Limb (tissue), 2 donors: Measurements from ENCODE around the gene CNGA1.
"Not testable (repeated sequence)": the region's sequence is repeated elsewhere in the genome, so short reads cannot be mapped to it uniquely, and the experiment has no call there.

Source experiments
- DNase-seq, 2 donors: peaks; one replicate each; pipeline ENCODE4 v3.0.0-alpha.2; 2016; ENCODE audit errors: extremely low spot score in 2 of 2

Gene CNGA1

DNA sequence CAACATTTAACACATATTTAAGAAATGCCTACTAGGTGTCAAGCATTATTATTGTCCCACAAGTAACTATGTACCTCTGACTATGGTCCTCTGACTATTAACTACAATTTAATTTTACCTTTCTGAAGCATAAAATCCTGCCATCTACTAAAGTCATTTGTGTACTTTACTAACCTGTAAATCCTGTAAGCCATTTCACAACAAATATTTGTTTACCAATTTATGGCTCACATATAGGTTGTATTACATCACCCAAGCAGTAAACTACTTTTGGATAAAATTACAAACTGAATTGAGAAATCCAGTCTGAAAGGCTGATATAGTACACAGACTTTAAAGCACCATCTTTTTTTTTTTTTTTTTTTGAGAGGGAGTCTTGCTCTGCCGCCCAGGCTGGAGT lies 43.8 kb downstream of the CNGA1 start:
- DNase-seq = no peak

DNA sequence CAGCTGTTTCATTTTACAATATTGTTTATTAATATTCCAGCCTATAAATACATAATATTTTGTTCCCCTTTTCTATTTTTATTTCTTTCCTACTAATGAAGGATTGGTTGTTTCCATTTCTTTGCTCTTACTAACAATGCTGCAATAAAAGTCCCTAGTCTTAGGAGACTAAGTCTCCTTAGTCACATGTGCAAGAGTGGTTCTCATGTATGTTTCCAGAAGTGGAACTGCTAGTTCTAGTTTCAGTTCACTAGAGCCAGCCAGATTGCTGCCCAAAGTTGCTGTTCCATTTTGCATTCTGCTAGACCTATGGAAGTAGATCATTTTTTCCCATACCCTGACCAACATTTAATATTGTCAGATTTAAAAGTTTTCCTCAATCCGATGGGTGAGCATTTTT lies 44.3 kb downstream of the CNGA1 start:
- no peak for DNase-seq

DNA sequence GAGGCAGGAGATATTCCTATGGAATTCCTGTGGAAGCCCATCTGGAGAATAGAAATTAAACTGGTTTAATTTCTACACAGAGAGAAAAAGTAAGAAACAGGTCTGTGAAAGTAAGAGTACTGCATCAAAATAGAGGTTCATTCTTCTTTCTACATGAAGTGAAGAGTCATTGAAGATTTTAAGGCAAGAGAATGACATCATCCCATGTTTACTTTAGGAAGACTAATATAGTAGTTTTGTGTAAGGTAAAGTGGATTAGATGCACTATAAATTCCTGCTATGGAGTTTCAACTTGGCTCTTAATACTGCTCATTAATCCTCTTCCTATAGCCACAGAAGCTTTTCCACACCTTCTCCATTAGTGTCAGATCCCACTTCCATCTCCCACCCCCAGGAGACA lies 47.6 kb downstream of the CNGA1 start:
- no peak for DNase-seq

DNA sequence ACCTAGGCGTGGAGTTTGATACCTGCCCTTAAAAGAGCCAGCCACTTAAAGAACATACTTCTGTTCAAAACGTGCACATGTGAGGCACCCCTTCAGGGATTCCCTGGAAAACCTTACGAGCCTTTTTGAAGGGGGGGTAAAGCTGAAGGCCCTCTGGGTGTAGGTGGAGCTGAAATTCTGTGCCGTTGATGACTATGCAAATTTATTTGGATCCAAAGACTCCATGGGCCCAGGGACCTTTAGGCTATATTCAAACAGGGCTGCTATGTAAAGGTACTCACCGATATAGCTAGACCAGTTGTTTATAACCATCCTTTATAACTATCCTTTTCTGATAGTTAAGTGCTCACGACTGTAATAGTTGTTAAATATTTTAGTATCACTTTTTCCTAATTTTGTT lies 61.8 kb downstream of the CNGA1 start:
- DNase-seq = no peak

DNA sequence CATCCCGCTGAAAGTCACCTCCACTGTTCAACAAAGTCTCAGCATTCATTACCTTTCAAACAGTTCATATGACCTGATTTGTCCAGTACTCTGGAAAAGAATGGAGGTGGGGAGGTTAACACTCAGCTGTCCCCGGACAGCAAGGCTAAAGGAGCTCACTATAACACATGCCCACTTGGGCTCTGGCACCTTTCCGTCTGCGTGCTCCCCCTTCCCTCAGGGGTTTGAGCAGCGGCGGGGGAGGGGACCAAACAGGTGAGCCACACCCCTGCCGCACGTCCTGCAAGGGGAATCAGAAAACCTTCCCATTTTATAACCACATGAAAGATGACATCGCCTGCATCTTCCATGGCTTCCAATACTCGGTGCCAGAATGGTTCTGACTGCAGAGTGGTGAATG lies 62.2 kb downstream of the CNGA1 start:
- DNase-seq = no peak

DNA sequence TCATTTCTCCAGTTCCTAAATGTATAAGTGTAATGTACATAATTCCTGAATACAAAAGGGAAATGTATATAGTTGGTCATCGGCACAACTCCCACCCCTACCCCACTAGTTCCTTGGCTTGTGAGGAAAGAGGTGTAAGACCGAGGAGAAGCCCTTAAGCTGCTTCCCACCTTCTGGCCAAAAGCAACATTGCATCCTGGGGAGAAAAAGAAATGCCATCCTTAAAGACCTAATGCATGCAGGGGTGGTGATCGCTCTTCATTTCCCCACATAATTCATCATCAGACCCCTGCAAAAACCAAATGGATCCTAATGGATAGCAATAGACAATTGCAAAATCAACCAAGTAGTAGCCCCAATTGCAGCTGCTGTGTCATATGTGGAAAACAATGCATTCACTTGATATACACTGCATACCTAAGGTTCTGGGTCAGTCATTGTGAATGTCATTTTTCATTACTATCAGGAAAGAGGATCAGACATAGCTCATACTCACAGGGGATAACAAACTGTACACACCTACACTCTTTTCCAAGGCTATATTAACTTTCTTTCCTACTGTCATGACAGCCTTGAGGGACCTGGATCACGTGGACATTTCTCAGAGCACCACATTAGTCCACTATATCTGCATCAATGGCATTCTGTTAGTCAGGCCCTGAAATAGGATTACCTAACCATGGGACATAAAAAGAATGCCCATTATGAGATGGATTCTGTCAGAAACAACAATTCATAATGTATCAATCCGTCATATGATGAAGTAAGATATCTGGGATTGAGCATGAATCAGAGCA lies 70.4 kb downstream of the CNGA1 start:
- no peak for DNase-seq

DNA sequence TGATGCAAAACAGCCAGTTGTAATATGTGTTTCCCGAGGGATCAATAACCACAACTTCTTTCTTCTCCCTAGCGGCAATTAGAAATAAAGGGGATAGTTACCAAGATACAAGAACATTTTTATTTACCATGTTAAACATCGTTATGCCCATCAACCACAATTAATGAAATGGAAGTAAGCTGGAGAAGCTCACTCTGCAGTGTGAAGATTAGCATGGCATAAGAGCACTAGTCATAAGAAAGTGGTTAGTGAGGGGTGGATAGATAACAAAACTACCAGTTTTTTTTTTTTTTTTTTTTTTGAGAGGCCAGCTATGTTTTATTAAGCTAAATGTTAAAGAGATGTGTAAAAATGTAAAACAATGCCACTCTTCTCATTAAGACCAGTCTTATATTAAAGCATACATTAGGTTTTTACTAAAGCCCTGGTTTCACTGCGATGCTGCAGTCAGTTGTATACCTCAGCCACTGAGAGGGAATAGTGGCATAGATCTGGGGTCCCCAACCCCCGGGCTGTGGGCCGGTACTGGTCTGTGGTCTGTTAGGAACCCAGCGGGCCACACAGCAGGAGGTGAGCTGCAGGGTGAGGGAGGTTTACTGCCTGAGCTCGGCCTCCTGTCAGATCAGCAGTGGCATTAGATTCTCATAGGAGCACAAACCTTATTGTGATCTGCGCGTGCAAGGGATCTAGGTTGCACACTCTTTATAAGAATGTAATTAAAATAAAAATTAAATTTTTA lies 74.2 kb downstream of the CNGA1 start:
- no peak for DNase-seq

DNA sequence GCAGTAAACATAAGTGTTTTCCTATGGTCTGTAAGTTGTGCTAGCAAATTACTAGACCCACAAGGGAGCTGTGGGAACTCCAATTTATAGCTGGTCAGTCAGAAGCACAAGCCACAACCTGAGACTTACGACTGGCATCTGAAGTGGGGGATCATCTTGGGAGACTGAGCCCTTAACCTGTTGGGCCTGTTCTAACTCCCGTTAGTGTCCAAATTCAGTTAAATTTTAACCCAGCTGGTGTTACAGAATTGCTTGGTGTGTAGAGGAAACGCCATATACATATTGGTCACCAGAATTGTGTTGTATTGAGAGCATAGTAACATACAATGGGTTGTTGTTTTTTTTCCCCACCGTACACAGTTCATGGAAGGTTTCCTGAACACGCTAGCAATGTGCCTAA lies 77.0 kb downstream of the CNGA1 start:
- DNase-seq = no peak

DNA sequence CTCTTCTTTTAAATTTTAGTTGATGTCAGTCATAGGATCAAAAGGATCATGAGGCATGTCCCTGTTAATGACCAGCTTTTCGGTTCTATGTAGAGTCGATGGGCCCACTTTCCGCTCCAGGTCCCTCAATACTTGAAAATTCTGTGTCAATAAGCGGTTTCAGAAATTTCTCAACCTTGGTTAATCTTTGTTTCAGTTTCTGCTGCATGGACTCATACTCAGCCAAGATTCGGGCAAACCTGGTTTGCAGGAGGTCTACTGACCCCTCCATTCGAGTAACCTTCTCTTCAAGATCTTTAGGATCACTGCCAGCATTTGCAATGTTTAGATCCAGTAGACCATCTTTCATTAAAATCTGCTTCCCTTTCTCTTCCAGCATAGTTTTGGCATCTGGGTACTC lies 80.1 kb downstream of the CNGA1 start:
- DNase-seq = no peak

DNA sequence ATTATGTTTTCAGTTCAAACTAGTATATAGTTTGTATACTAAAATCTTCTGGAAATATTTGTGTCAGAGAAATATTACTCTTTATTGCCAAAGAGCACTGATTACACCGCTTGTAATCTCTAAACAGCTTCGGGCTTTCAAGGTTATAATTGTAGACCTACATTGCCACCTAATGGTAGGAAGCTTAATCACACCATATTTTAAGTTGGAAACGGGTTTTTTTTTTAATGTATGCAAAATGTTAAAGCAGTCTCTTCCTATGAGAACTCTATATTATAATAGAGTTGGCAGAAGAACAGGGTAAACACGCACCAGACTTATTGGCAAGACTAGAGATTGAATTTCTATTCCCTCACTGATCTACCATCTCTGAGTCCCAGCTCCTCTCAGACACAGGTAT lies 82.6 kb downstream of the CNGA1 start:
- DNase-seq = peak in 1 of 2 donors; percentile 57

DNA sequence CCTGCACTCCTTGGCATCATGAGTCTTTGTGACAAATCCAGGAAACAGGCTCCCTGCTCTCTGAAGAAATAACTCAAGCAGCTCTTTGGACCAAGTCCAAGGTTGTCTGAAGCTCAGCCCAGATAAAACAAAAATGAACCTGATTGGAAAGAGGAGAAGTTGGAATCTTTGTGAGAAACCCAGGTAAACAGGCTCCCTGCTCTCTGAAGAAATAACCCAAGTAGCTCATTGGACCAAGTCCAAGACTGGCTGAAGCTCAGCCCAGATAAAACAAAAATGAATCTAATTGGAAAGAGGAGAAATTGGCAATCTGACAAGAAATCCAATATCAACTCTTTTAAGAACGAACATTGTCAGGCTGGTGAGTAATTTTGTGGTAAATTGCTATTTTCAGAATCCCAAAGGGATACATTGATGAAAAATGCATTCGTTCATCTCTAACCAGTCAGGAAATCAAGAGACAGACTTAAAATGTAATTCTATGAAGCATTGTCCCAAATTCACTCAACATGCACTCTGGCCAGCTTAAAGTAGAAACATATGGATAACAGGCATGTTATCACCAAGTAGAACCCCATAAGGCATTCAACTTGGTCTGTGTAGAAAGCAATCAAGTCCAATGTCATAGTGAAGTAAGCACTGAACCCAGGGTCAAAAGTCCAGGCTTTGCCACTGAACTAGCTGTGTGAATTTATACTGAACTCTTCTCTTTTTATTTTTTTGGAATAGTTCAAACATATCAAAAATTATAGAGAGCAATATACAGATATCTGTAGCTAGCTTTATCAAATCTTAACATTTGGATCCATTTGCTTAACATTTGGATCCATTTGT lies 85.3 kb downstream of the CNGA1 start:
- DNase-seq = no peak

DNA sequence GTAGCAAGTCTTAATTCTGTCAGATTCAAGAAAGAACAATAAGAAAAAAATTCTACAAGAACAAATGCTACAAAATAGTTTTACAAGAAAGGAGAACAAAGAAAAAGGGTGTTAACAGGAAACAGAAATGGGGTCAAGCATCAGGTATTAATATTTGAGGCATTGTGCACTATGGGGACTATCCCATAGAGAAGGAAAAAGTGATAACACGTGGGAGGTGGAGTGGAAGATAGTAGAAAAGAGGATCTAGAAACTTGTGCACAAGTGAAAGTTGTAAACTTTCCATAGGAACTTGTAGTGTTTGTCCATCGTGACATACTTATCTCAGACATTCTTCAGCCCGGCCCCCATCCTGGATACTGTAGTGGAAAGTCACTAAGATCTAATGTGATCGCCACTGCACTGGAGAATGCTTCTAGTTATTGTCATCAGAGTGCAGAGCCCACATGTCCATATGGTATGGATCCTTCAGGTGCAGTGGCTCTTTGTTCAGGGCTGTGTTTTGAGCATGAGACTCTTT lies 86.7 kb downstream of the CNGA1 start:
- no peak for DNase-seq

DNA sequence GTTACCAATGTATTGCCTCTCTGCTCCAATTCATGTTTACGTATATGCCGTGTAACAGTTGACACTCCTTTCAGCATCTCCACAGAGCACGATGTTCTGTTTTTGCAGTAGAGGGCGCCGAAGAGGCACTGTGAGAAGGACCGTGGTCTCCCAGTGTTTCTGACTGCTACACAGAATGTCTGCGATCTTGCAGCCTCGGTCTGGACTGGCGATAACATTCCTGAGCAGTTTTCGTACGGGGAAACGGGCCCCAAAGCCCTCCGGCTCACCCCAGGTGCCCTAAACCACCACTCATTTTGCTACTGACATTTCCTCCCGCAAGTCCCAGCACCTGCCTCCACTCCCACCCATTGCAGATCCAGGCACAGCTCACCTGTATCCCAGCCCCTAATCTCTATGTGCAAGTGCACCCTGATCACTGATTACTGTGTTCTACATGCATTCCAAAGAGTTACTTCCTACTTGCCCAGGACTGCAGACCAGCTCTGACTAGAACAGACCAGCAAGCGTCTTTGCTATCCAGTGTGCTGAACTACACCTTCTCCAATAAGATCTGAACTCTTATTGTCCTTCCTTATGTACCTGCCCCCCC lies 89.7 kb downstream of the CNGA1 start:
- DNase-seq = peak; percentile 42 to 61

DNA sequence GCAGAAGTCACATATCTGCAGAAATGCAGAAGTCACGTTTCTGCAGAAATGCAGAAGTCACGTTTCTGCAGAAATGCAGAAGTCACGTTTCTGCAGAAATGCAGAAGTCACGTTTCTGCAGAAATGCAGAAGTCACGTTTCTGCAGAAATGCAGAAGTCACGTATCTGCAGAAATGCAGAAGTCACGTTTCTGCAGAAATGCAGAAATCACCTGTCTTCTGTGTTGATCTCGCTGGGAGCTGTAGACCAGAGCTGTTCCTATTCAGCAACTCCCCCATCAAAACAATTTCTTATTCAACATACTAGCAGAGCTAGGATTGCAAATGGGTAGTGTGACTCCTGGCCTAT lies 93.2 kb downstream of the CNGA1 start:
- DNase-seq = not testable (repeated sequence)

DNA sequence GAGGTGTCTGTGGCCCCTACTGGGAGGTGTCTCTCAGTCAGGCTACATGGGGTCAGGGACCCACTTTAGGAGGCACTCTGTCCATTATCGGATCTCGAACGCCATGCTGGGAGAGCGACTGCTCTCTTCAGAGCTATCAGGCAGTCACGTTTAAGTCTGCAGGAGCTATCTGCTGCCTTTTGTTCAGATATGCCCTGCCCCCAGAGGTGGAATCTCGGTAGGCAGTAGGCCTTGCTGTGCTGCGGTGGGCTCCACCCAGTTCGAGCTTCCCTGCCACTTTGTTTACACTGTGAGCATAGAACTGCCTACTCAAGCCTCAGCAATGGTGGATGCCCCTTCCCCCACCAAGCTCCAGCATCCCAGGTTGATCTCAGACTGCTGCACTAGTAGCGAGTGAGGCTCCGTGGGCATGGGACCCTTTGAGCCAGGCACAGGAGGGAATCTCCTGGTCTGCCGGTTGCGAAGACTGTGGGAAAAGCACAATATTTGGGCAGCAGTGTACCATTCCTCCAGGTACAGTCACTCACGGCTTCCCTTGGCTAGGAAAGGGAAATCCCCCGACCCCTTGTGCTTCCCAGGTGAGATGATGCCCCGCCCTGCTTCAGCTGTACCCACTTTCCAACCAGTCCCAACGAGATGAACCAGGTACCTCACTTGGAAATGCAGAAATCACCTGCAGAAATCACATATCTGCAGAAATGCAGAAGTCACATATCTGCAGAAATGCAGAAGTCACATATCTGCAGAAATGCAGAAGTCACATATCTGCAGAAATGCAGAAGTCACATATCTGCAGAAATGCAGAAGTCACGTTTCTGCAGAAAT lies 93.8 kb downstream of the CNGA1 start:
- not testable (repeated sequence) for DNase-seq

DNA sequence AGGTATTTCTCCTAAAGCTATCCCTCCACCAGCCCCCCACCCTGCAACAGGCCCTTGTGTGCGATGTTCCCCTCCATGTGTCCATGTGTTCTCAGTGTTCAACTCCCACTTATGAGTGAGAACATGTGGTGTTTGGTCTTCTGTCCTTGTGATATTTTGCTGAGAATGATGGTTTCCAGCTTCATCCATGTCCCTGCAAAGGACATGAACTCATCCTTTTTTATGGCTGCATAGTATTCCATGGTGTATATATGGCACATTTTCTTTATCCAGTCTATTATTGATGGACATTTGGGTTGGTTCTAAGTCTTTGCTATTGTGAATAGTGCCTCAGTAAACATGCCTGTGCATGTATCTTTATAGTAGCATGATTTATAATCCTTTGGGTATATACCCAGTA lies 99.3 kb downstream of the CNGA1 start:
- not testable (repeated sequence) for DNase-seq

DNA sequence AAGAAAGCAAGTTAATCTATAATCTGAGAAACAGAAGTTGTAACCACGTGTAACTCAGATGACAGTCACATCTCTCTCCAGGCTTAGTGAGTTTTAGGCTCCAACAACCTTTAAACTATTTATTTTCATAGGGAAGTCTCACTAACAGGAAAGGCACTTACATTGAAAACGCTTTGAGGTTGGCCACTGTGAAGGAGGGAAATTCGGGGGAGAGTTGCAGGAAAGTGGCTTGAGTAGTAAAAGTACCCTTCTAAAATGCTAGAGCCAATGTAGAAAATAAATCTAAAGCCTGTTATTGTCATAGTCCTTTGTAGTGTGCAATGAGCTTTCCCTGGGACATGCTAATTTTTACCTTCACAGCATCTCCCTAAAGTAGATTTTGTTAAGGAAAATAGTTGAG lies 101.1 kb downstream of the CNGA1 start:
- DNase-seq = no peak

DNA sequence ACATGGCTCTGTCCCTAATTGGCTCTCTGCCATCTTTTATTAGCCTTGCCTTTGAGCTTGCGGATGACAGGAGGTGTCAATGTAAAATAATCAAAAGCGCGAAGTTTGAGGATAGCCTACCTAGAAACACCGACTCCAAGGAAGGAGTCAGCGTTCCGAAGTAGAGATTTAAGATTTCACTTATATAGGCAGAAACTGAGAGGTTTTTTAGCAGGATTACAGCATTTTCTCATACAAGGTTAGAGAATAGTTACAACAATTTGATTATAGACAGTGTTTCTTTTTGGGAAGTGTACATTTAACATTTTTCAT lies 101.6 kb downstream of the CNGA1 start:
- no peak for DNase-seq

DNA sequence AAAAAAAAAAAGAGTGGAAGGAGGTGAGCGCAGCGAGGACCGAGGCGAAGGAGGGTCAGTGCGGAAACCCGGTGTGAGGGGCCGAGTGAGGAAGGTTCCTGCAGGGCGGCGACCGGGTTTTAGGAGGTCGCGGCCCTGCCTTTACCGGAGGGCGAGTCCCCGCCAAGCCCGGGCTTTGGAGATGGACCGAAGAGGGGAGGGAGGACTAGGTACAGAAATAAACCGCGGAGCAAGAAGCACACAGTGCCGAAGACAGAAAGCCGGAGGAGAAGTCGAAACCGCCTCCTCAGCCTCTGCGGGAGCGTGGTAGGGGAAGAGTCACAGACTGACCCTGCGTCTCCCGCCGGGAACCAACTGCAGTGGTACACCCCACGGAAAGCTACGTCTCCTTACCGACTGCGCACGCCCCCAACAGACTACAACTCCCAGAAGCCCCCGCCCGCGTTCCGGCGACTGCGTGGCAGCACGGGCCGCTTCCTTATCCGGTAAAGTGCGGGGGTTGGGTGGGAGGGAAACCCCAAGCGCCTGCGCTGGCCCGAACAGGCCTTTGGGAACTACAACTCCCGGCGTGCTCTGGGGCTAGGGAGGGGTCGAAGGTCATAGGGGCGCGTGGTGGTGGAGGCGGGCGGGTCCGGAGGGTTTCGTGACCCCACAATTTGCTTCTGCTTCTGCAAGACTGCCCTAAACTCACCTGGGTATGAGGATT lies 102.1 kb downstream of the CNGA1 start, which contains the start of gene NFXL1:
NFXL1 (minus strand) TSS at position 364 of the 706 bp plus-strand sequence. CDS start 380 bp downstream, outside the sequence.
- DNase-seq = peak; percentile 96 to 98

DNA sequence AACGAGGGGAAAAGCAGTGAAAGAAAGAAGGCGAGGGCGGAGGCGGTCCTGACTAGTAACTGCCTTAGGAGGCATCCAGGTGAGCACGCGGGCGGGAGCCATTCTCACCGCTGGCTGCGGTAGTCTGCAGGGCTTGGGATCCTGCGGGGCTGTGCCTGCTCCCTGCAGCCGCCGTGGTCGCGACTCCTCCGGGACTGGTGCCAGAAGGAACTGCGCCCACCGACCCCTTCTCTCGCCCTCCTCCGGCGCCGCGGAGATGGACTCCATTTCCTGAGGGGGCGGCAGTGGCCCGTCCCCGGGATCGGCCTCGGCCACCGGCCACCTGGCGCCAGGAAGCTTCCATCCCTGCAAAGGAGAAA lies 102.6 kb downstream of the CNGA1 start:
- peak in 1 of 2 donors; percentile 75 for DNase-seq
